ENCODE measurements around the gene PEAK3. TPM values are rescaled to one million over a fixed set of nuclear protein-coding genes. Genes with fewer than 3 reads are reported as not detected.
A peak's percentile ranks its signal among the peaks of the same experiment; 100 is the strongest.
"Not testable (repeated sequence)": the region's sequence is repeated elsewhere in the genome, so short reads cannot be mapped to it uniquely, and the experiment has no call there.

The PEAK3 gene
- total RNA-seq, 1 donor from 2014 or later, result 0.28 TPM

DNA sequence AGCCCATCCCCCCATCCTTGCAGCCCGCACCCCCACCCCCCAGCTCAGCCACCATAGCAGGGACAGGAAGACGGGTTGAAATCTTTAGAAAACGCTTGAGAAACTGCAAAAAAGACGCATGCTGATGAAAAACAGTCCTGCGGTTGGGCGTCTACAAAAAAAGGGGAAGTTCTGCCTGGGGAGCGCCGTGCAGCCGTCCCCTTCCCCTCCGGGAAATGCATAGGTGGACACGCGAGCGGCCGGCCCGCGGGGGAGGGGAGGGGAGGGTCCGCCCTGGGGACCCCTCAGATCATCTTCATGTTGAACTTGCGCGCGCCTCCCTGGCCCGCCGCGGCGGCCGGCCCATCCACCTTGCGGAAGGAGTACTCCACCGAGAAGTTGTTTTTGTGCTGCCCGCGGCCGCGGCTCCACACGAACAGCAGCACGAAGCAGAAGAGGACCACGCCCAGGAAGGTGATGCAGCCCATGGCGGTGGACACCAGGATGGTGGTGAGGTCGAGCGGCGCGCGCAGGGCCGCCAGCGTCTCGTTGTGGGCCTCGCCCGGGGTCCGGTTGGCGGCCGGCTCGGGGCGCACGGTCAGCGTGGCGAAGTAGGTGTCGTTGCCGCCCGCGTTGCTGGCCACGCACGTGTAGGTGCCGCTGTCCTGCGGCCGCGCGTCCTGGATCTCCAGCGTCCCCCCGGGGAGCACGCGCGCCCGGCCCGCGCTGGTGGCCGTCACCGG lies 7.9 kb upstream of the PEAK3 start:
- DNase-seq (ENCODE audit: low spot score), result no peak
- ATAC-seq, result peak; percentile 17

DNA sequence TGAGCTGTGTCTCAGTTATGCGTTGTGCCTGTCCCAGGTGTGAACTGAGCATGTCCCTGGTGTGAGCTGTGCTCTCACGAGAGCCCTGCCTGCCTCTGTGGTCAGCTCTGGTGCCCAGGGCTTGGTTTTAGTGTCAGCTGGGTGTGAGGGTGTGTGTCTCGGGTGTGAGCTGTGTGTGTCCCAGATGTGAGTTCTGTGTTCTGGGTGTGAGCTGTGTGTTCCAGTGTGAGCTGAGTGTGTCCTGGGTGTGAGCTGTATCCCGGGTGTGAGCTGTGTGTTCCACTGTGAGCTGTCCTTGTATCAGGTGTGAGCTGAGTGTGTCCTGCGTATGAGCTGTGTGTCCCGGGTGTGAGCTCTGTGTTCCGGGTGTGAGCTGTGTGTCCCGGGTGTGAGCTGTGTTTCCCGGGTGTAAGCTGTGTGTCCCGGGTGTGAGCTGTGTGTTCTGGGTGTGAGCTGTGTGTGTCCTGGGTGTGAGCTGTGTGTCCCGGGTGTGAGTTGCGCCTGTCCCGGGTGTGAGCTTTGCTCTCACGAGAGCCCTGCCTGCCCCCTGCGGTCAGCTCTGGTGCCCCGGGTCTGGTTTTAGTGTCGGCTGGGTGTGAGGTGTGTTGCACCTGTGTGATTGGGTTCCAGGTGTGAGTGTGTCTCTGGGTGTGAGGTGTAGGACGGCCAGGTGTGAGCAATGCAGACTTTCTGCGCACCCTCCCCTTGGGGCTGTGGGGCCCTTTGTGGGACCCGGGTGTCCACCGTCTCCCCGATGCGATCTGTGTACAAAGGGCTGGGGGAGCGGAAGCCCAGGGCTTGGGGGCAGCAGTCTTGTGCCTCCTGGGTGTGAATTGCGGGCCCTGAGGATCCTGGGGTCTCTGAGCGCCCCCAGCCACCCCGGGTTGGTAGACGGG lies 7.1 kb upstream of the PEAK3 start:
- ATAC-seq (no peak), DNase-seq (ENCODE audit: low spot score) (no peak)

GRCh38 chr19:2288338-2288817 lies 6.4 kb upstream of the PEAK3 start:
- ATAC-seq, result no peak
- DNase-seq (ENCODE audit: low spot score), result no peak

DNA sequence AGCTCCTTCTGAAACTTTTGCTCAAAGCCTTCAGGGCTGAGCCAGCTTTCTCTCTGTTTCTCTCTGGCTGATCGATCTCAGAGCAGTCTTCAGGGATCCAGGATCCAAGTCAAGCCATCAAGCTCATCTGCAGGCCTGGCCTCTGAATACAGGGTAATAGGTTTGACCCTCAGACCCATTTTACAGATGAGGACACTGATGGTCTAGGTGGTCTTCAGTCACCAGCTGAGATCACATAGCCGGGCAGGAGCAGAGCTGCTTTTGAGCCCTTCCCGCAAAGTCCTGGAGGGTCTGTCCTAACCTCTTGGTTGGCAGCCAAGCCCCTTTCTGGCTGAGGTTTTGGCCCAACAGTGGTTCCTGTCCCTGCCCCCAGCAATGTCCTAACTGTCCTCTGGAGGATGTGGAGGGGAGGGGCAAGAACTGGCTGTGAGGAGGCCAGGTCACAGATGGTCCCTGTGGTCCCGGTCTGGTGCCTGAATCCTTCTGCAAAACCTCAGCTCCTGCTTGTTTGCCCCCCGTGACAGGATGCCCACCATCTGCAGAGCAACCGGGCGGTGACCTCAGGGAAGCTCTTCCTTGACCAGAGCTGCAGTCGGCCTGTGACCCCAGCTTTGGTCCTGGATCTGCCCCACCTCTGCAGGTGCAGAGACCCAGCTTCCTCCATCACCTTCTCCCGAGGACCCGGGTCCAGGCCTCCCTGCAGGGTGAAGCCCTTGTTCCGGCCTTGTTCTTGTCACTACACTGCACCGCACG lies 5.8 kb upstream of the PEAK3 start:
- DNase-seq (ENCODE audit: low spot score) (no peak), ATAC-seq (no peak)

DNA sequence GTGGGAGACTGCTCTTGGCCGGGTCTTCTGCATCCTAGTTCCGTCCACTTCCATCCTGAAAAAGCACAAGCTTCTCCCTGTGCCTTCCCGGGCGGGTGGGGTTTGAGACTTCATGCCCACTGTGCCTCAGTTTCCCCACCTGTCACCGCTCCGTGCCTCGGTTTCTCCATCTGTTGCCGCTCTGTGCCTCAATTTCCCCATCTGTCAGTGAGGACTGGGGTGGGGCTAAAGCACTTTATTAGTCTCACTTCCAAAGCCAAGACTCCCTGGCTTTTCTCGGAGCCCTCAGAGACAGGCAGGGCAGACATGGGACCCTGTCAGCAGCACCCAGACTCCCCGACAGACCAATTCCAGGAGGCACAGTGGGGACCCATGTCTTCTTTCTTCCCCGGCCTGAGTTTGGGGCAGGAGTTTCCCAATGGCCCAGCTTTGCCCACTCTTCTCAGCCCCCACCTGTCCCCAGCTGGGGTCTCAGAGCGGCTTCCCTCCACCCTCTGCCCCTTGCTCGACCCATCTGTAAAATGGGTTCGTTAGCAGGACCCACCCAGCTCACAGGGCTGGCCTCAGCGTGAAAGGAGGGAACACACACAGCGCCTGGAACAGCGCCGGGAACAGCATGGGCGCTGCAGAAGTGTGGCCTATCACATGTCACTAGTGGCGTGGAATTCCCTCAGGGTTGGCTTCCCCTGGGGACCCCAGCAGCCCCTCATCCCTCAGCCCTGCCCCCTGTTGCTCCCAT lies 4.6 kb upstream of the PEAK3 start:
- ATAC-seq, result no peak
- DNase-seq (ENCODE audit: low spot score), result no peak

GRCh38 chr19:2283835-2284507 lies 2.0 kb upstream of the PEAK3 start:
- ATAC-seq (no peak), DNase-seq (ENCODE audit: low spot score) (no peak)

DNA sequence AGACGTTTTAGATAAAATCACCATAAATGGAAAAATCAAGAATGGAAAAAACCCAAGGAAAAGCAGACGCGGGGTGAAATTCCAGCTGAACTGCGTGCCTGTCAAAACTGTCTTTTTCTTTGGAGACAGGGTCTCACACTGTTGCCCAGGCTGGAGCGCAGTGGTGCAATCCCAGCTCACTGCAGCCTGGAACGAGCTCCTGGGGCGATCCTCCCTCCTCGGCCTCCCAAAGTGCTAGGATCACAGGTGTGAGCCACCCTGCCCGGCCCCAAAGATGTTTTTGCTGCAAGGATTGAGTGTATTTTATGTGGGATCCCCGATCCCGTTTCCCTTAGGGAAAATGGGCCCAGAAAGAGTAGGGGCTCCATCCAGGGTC lies 875 bp upstream of the PEAK3 start:
- ATAC-seq, result no peak

GRCh38 chr19:2281265-2282061 lies 512 bp downstream of the PEAK3 start:
- not testable (repeated sequence) for ATAC-seq; DNase-seq (ENCODE audit: low spot score)

More for the DNA sequence above, 875 bp upstream of the PEAK3 start:
- no peak for DNase-seq (ENCODE audit: low spot score)

DNA sequence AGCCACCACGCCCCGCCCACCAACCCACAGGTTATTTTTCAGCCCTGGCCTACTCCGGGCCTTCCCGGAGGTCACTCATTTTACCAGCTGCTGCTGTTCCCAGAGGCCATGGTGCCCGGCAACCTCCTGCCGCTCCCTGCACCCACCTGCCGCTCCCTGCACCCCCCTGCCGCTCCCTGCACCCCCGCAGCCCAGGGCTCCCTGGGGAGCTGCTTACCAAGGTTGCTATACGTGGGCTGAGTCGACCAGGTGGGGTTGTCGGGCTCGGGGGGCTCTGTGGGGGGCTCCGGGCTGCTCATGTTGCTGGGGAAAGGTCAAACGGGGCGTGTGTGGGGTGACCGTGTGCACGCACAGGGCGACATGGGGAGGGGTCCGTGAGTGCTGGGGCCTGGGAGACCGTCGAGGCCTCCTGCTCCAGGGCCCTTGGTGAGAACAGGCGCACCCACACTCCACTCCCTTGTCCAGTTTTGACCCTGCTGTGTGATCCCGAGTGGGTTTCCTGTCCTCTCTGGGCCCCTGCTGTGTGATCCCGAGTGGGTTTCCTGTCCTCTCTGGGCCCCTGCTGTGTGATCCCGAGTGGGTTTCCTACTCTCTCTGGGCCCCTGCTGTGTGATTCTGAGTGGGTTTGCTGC lies 1.2 kb downstream of the PEAK3 start:
- ATAC-seq (no peak), DNase-seq (ENCODE audit: low spot score) (no peak)

DNA sequence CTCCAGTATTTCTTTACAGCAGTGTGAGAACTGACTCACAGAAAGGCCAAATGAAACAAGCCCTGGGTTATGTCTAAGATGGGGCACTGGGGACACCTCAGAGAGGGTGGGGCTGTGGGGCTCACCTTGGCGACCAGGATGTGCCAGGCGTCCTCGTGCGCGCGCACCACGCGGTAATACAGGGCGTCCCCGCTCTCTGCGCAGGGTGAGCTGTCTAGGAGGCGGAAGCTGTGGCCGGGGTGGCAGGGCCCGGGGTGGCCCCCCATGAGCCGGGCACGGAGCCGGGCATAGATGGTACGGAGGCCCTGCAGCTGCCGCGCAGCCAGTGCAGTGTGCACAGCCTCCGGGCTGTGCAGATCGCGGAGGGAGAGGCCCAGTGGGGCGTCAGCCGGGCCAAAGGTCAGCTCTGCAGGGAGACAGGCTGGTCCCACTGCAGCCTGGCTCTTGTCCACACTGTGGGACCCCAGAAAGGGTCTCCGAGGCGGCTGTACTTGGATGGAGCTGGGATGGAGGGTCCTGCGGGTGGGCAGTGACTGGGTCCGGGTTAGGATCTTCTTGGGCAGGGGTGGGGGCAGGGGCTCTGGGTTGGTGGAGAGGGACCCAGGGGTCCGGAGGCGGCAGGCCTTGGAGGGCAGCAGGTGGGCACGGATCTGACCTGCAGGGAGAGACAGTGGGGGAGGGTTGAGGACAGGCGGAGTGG lies 3.4 kb downstream of the PEAK3 start:
- ATAC-seq (no peak), DNase-seq (ENCODE audit: low spot score) (no peak)

GRCh38 chr19:2277138-2277537 lies 4.8 kb downstream of the PEAK3 start:
- ATAC-seq, result no peak
- DNase-seq (ENCODE audit: low spot score), result no peak

DNA sequence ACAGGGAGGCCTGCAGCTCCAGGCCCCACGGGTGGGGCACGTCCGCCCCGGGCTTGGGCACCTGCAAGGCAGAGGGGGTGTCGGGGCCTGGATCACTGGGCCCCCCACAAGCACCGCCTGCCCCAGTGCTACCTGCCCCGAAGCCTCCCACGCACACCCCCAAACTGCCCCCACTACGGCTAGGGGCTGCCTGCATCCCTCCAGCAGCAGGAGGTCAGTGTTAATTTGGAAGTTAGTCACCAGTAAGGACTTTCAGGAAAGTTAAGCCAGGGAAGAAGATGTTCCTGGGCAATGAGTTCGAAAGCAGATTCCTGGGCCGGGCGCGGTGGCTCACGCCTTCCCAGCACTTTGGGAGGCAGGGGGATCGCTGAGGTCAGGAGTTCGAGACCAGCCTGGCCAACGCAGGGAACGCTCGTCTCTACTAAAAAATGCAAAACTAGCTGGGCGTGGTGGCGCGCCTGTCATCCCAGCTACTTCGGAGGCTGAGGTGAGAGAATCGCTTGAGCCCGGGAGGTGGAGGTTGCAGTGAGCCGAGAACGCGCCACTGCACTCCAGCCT lies 5.5 kb downstream of the PEAK3 start:
- DNase-seq (ENCODE audit: low spot score), result no peak
- ATAC-seq, result no peak

GRCh38 chr19:2275588-2276428 lies 6.2 kb downstream of the PEAK3 start:
- ATAC-seq, result no peak

DNA sequence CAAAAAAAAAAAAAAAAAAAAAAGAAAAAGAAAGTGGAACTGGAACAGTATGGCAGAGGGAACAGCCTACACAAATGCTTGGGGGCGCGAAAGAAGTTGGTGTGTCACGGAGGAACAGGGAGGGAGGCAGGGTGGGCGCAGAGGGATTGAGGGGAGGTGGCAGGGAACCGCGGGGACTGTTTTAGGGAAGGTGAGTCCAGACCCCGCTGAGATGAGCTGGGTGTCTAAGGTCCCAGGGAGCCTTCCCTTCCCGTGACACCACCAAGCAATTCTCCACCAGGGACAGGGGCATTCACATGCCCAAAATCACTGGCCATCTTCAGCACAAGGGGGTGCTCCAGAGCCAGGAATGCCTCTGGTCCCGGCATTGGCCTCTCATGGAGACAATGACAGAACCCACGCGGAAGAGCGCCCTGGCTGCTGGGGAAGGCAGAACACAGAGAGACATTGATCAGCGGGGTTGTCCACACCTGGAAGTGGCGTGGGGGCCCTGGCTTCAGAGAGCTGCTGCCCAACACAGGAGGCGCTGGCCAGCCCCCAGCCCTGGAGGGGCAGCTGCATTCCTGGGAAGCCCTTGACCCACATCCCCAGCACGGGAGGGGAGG lies 6.9 kb downstream of the PEAK3 start:
- DNase-seq (ENCODE audit: low spot score) (no peak), ATAC-seq (peak; percentile 37)

More at GRCh38 chr19:2275588-2276428, 6.2 kb downstream of the PEAK3 start:
- no peak for DNase-seq (ENCODE audit: low spot score)

DNA sequence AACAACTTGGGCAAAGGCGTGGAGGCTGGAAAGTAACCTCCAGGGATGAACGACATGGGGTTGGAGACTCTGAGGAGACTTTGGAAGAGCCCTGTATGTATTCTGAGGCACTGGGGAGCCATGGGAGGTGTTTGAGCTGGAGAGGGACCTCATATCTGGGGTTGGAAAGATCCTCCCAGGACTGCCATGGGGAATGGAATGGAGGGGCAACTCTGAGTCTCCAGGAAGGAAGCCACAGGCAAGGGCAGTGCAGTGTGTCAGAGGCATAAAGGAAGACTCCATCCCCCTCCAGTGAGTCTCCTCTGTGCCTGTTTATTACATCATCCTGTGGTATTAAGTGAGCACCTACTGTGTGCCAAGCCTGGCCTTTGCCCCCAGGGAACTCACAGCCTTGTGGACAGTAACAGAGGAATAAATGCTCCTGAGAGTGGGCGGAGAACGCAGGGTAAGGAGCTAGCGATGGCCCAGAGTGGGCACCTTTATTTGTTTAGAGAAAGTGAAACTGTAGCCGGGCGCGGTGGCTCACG lies 7.7 kb downstream of the PEAK3 start:
- DNase-seq (ENCODE audit: low spot score) (no peak), ATAC-seq (no peak)

Data from left lobe of liver (tissue), 2 donors.